ENCODE results near the gene BATF3.

DNA sequence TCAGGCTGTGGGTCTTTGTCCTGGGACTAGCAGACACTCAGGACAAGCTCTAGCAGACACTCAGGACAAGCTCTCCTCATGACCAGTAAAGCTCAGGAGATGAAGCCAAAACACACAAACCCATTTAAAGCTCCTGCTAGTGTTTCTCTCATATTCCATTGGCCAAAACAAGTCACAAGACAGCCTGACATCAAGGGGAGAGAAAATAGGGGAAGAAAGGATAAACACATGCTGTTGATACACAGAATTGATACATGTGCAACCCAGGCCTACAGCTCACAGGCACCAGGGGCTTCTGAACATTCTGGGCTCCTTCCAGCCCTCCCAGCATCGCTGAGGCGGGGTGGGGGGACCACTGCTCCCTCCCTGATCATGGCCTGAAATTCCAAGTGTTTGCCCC, 55.8 kb downstream of the BATF3 start:
- TF ChIP-seq, protein P1, sequence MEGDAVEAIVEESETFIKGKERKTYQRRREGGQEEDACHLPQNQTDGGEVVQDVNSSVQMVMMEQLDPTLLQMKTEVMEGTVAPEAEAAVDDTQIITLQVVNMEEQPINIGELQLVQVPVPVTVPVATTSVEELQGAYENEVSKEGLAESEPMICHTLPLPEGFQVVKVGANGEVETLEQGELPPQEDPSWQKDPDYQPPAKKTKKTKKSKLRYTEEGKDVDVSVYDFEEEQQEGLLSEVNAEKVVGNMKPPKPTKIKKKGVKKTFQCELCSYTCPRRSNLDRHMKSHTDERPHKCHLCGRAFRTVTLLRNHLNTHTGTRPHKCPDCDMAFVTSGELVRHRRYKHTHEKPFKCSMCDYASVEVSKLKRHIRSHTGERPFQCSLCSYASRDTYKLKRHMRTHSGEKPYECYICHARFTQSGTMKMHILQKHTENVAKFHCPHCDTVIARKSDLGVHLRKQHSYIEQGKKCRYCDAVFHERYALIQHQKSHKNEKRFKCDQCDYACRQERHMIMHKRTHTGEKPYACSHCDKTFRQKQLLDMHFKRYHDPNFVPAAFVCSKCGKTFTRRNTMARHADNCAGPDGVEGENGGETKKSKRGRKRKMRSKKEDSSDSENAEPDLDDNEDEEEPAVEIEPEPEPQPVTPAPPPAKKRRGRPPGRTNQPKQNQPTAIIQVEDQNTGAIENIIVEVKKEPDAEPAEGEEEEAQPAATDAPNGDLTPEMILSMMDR (conservative IDR thresholded peaks at IDR 0.05; ENCODE audit: low read length), result no peak
- no peak for TF ChIP-seq EZH2phosphoT487 (IDR thresholded peaks at IDR 0.05; ENCODE audit: borderline replicate concordance, low read depth, low read length)

All from OCI-LY7 (cell line).